HUES64 (cell line): ENCODE results near the gene C1orf56.
"Not testable (repeated sequence)": the region's sequence is repeated elsewhere in the genome, so short reads cannot be mapped to it uniquely, and the experiment has no call there.

Experiments
- H3K27ac ChIP-seq: 2 replicates; pipeline ENCODE4 v1.7.0; 2013; ENCODE audit warnings: low read depth, low read length, inconsistent platforms
- H3K27me3 ChIP-seq: 2 replicates; pipeline ENCODE4 v1.6.1; 2013; ENCODE audit warnings: mild to moderate bottlenecking, low read length; ENCODE audit not compliant: insufficient read depth
- H3K36me3 ChIP-seq: 2 replicates; pipeline ENCODE4 v1.6.1; 2013; ENCODE audit warnings: mild to moderate bottlenecking, low read length; ENCODE audit not compliant: insufficient read depth
- H3K4me1 ChIP-seq: 2 replicates; pipeline ENCODE4 v1.6.1; 2013; ENCODE audit warnings: mild to moderate bottlenecking, low read length, moderate library complexity; ENCODE audit not compliant: insufficient read depth
- H3K4me3 ChIP-seq: 2 replicates; pipeline ENCODE4 v1.5.1; 2013; ENCODE audit warnings: mild to moderate bottlenecking, low read length, moderate library complexity
- H3K9ac ChIP-seq: 2 replicates; pipeline ENCODE4 v1.6.1; 2013; ENCODE audit warnings: mild to moderate bottlenecking, low read depth, low read length
- H3K9me3 ChIP-seq: 2 replicates; pipeline ENCODE4 v1.6.1; 2013; ENCODE audit warnings: low read depth, low read length; ENCODE audit not compliant: insufficient read depth
- WGBS: fragments of 150-250, 120-280 bp; methylation state at CpG from one replicate; pipeline ENCODE4 v1.1.7; 2013; ENCODE audit warnings: missing lambda C conversion rate; 5-methylcytosine and 5-hydroxymethylcytosine counted together

Gene C1orf56

GRCh38 chr1:151067185-151067584, 19.6 kb downstream of the C1orf56 start:
- H3K36me3 ChIP-seq: peaks cover 41% of the 10 kb centered on the region
- no peaks in the 10 kb centered on the region for H3K9me3 ChIP-seq
- no peak overlapping the region for H3K27ac ChIP-seq
- no peaks in the 10 kb centered on the region for H3K27me3 ChIP-seq
- 90% methylated on average over 4 of the region's 4 CpGs for WGBS
- H3K4me3 ChIP-seq: no peak overlapping the region
- H3K9ac ChIP-seq: no peak overlapping the region
- peaks cover 8% of the 10 kb centered on the region for H3K4me1 ChIP-seq

DNA sequence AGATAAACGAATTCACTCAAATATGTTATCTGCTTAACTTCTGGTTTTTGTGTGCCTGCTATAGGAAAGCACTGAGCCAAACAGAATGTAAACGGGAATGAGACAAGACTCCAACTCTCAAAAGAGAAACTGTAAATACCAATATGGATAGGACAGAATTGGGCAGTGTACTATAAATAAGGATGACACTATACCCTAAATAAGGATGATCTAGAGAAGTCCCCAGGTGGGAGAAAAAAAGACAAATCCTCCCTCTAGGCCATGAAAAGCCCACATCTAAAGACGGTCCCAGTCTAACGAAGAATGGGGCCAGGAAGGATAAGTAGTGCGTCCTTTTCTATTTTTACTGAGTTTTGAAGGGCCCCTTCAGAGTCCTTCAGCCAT, 21.5 kb downstream of the C1orf56 start:
- no peaks in the 10 kb centered on the region for H3K27me3 ChIP-seq
- no peak overlapping the region for H3K9ac ChIP-seq
- peaks cover 32% of the 10 kb centered on the region for H3K36me3 ChIP-seq
- no peak overlapping the region for H3K4me3 ChIP-seq
- H3K4me1 ChIP-seq: peaks cover 4% of the 10 kb centered on the region
- peak overlapping the region; percentile 29; the same call in 1 of the 2 replicates for H3K27ac ChIP-seq
- H3K9me3 ChIP-seq: no peaks in the 10 kb centered on the region
- 95% methylated on average over 5 of the region's 5 CpGs for WGBS

- Histone ChIP-seq H3K4me1 (no peaks in the 10 kb centered on the region), H3K27ac (peak within 1 kb of the TSS; percentile 88), H3K9me3 (no peaks in the 10 kb centered on the region), H3K27me3 (no peaks in the 10 kb centered on the region), H3K36me3 (peaks cover 24% of the 10 kb centered on the region), H3K4me3 (peak within 1 kb of the TSS; percentile 62), H3K9ac (peak within 1 kb of the TSS; percentile 87)
- under 1% methylated on average over 50 of the region's 50 CpGs for WGBS
Observed at GRCh38 chr1:151070474-151071276, 23.1 kb downstream of the C1orf56 start, which contains the start of gene GABPB2. Gene GABPB2, plus strand, starts transcription at chr1:151070761. Its CDS starts 17,429 bp downstream, at chr1:151088190.

DNA sequence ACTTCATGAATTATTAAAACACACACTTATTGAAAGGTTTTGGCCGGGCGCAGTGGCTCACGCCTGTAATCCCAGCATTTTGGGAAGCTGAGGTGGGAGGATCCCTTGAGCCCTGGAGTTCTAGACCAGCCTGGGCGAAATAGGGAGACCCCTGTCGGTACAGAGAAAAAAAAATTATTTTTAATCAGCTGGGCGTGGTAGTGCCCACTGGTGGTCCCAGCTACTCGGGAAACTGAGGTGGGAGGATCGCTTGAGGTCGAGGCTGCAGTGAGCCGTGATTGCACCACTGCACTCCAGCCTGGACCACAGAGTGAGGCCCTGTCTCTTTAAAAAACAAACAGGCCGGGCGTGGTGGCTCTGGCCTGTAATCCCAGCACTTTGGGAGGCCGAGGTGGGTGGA, 24.7 kb downstream of the C1orf56 start:
- no peak overlapping the region for H3K9ac ChIP-seq
- H3K27ac ChIP-seq: no peak overlapping the region
- no peaks in the 10 kb centered on the region for H3K4me1 ChIP-seq
- H3K27me3 ChIP-seq: no peaks in the 10 kb centered on the region
- peaks cover 19% of the 10 kb centered on the region for H3K36me3 ChIP-seq
- H3K9me3 ChIP-seq: no peaks in the 10 kb centered on the region
- H3K4me3 ChIP-seq: no peak overlapping the region
- 85% methylated on average over 13 of the region's 13 CpGs for WGBS

GRCh38 chr1:151085953-151086559, 38.5 kb downstream of the C1orf56 start:
- H3K27ac ChIP-seq: no peak overlapping the region
- 91% methylated on average over 4 of the region's 4 CpGs for WGBS

DNA sequence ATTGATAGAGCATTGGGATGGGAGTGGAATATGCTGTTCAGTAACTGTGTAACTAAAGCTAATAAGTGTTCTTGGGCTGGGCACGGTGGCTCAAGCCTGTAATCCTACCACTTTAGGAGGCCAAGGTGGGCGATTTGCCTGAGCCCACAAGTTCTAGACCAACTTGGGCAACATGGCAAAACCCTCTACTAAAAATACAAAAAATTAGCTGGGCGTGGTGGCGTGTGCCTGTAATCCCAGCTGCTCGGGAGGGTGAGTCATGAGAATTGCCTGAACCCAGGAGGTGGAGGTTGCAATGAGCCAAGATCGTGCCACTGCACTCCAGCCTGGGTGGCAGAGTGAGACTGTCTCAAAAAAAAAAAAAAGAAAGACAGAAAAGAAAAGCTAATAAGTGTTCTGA, 49.9 kb downstream of the C1orf56 start:
- H3K4me3 ChIP-seq, H3K27ac ChIP-seq, H3K9me3 ChIP-seq, H3K9ac ChIP-seq, H3K27me3 ChIP-seq, H3K4me1 ChIP-seq, H3K36me3 ChIP-seq: not testable (repeated sequence)
- 89% methylated on average over 6 of the region's 6 CpGs for WGBS

More at GRCh38 chr1:151085953-151086559, 38.5 kb downstream of the C1orf56 start:
- H3K9ac ChIP-seq: no peak overlapping the region
- no peaks in the 10 kb centered on the region for H3K36me3 ChIP-seq
- H3K27me3 ChIP-seq: no peaks in the 10 kb centered on the region
- H3K4me3 ChIP-seq: no peak overlapping the region
- H3K4me1 ChIP-seq: peaks cover 6% of the 10 kb centered on the region; the same call in 1 of the 2 replicates
- no peaks in the 10 kb centered on the region for H3K9me3 ChIP-seq

- no peak overlapping the region for H3K4me3 ChIP-seq
- H3K27ac ChIP-seq: no peak overlapping the region
- no peak overlapping the region for H3K9ac ChIP-seq
- H3K4me1 ChIP-seq: no peaks in the 10 kb centered on the region
- no peaks in the 10 kb centered on the region for H3K9me3 ChIP-seq
- H3K36me3 ChIP-seq: no peaks in the 10 kb centered on the region
- H3K27me3 ChIP-seq: no peaks in the 10 kb centered on the region
- 79% methylated on average over 1 of the region's 1 CpG for WGBS
Observed at GRCh38 chr1:151098126-151098525, 50.6 kb downstream of the C1orf56 start.
